Heart left ventricle (tissue), 16 donors: ENCODE data around the gene CRACR2A. TPM values are rescaled to one million over a fixed set of nuclear protein-coding genes. Genes with fewer than 3 reads are reported as not detected.
A peak's percentile ranks its signal among the peaks of the same experiment; 100 is the strongest.

Source experiments
- ATAC-seq, 4 donors: fragments of 200-7000 bp; cut with Tn5 transposase; one replicate each; pipeline ENCODE4 v1.9.1; 2020 to 2022; ENCODE audit warnings: moderate library complexity in 4 of 4, mild to moderate bottlenecking in 3 of 4, moderate number of reproducible peaks in 1 of 4
- DNase-seq, 5 donors: peaks; one replicate each; pipeline ENCODE4 v3.0.0-alpha.2; 2020
- H3K27ac ChIP-seq, 12 donors: fragments of 200-600 bp; sonication (generic) in 4 of 12; one replicate each; pipeline versions ENCODE4 v1.5.0 to v1.8.0; 2016 to 2022; ENCODE audit warnings: mild to moderate bottlenecking in 2 of 12
- H3K27me3 ChIP-seq, 9 donors: fragments of 200-600 bp; sonication (generic) in 2 of 9; one replicate each; pipeline versions ENCODE4 v1.5.1 to v1.8.0; 2016 to 2022; ENCODE audit warnings: mild to moderate bottlenecking in 3 of 9
- H3K36me3 ChIP-seq, 9 donors: fragments of 200-600 bp; sonication (generic) in 2 of 9; one replicate each; pipeline versions ENCODE4 v1.5.0 to v1.8.0; 2018 to 2022; ENCODE audit warnings: mild to moderate bottlenecking in 2 of 9
- H3K4me1 ChIP-seq, 12 donors: fragments of 200-600 bp; sonication (generic) in 4 of 12; one replicate each; pipeline versions ENCODE4 v1.5.0 to v1.8.0; 2016 to 2022; ENCODE audit warnings: mild to moderate bottlenecking in 3 of 12
- H3K4me3 ChIP-seq, 12 donors: fragments of 200-600 bp; sonication (generic) in 4 of 12; one replicate each; pipeline versions ENCODE4 v1.5.0 to v1.8.0; 2017 to 2022; ENCODE audit warnings: mild to moderate bottlenecking in 9 of 12, moderate library complexity in 4 of 12
- H3K9me3 ChIP-seq, 12 donors: fragments of 200-600 bp; sonication (generic) in 4 of 12; one replicate each; pipeline versions ENCODE4 v1.5.0 to v1.8.0; 2016 to 2022; ENCODE audit warnings: mild to moderate bottlenecking in 1 of 12
- CTCF ChIP-seq, 12 donors: fragments of 200-600 bp; sonication (generic) in 4 of 12; IDR thresholded peaks; one replicate each; pipeline versions ENCODE4 v1.5.0 to v1.8.0; 2018 to 2022; ENCODE audit warnings: antibody characterized with exemption in 12 of 12, mild to moderate bottlenecking in 5 of 12
- POLR2A ChIP-seq, 2 donors: fragments of 450-650 bp; IDR thresholded peaks; one replicate each; pipeline ENCODE4 v1.6.1; 2017; ENCODE audit warnings: antibody characterized with exemption in 2 of 2, mild to moderate bottlenecking in 2 of 2, moderate library complexity in 2 of 2
- WGBS, 4 donors: extraction: QIAGEN DNeasy Blood & Tissue Kit in 2 of 4; methylation state at CpG; one replicate each; pipeline versions ENCODE4 v1.1.5 to v1.1.7; 2013 to 2018; 5-methylcytosine and 5-hydroxymethylcytosine counted together
- intact Hi-C, 10 donors: fragments of 100-400 bp; cut with DNase I; formaldehyde crosslinking; loops; one replicate each; pipeline versions ENCODE4 v1.11.1 to v1.14.2; 2022
- polyA plus RNA-seq, 2 donors: library from polyadenylated mRNA; stranded (reverse); fragments of 200-250 nt; gene quantifications; one replicate each; pipeline ENCODE4 v1.2.3, GENCODE V29; 2013
- total RNA-seq, 9 donors: library from RNA; depleted of rRNA in 2 of 9; stranded (reverse); fragments of >200 nt in 2 of 9; fragmentation: NEBNext Ultra II Directional in 3 of 9; extraction: Animal tissue kit (Norgen Biotek cat#: 25700) in 3 of 9; gene quantifications; one replicate each; pipeline versions ENCODE4 v1.1.0 to v1.2.4, GENCODE V29; 2016 to 2023
- donor health status: ischemic (EF 13 %, LVEDD 7.1; RV severe dilation, severe dysfunction).
- donor health status: healthy with polysubstance abuse.
- donor health status: DM: no; HTN: yes; CAD: no.
- donor health status: DM: no; HTN: no; CAD: no.
- donor health status: ischemic (EF 25% LVEDD 6.9; RV normal size, moderate dysfunction).
- donor health status: ischemic (EF 25% LVEDD 5.7; RV mildly dilated, moderate dysfunction).
- donor health status: healthy.
- donor health status: DM: yes; HTN: yes; CAD: no.
- donor health status: ischemic (EF 35%, LVEDD 5.7; RV mildly dilated, moderate dysfunction).
- donor health status: nonischemic (EF 11% LVEDD 7.7; RV severe dilation, severe dysfunction).
- donor health status: DM: yes; HTN: yes; CAD: no.
- donor health status: PGD.
- donor health status: ischemic (EF 29% LVEDD 5.4; RV normal size, mild dysfunction).
- donor health status: nonischemic (EF 23%, LVEDD 6.1; RV moderate dilation, normal function).

The CRACR2A gene
- total and polyA plus RNA-seq, 11 donors, result 1.0 to 14.1 (median 4.7) TPM

GRCh38 chr12:3656946-3657622, 95.8 kb downstream of the CRACR2A start:
- TF ChIP-seq CTCF (IDR thresholded peaks at IDR 0.05) (no peak), POLR2A (IDR thresholded peaks at IDR 0.05) (no peak)
- WGBS, 4 donors, result 94 to 97% (median 96%) methylated on average over 13 of the region's 13 CpGs
- H3K4me1 ChIP-seq, result peaks cover 0 to 19% (median 5%) of the 10 kb centered on the region in 12 donors
- peaks cover 0 to 35% (median 0%) of the 10 kb centered on the region in 9 donors for H3K36me3 ChIP-seq
- ATAC-seq (no peak), DNase-seq (no peak)
- intact Hi-C loops, result loop anchor here in 5 of 10 donors (2.0 to 10.0 kb wide), 4 partner anchors 120 to 355 kb away; no protein-coding TSS in a partner anchor
- H3K27ac ChIP-seq, result no peak overlapping the region
- no peak overlapping the region for H3K4me3 ChIP-seq
- no peaks in the 10 kb centered on the region for H3K9me3 ChIP-seq
- no peaks in the 10 kb centered on the region for H3K27me3 ChIP-seq

GRCh38 chr12:3655328-3655900, 97.5 kb downstream of the CRACR2A start:
- intact Hi-C loops, result loop anchor here in 5 of 10 donors (1.0 to 10.0 kb wide), 4 partner anchors 57 to 353 kb away; no protein-coding TSS in a partner anchor
- Histone ChIP-seq H3K4me1 (peaks cover 0 to 19% (median 5%) of the 10 kb centered on the region in 12 donors), H3K4me3 (no peak overlapping the region), H3K9me3 (no peaks in the 10 kb centered on the region), H3K27me3 (no peaks in the 10 kb centered on the region), H3K36me3 (peaks cover 0 to 36% (median 0%) of the 10 kb centered on the region in 9 donors), H3K27ac (no peak overlapping the region)
- no peak for DNase-seq
- WGBS, 4 donors, result 33 to 41% (median 37%) methylated on average over 2 to 4 of the region's 4 CpGs
- peak in 3 of 4 donors; percentile 40 to 68 (median 55) for ATAC-seq
- TF ChIP-seq POLR2A (IDR thresholded peaks at IDR 0.05) (no peak), CTCF (IDR thresholded peaks at IDR 0.05) (peak in 8 of 12 donors; percentile 8 to 46 (median 26))

- Histone ChIP-seq H3K9me3 (no peaks in the 10 kb centered on the region), H3K27me3 (no peaks in the 10 kb centered on the region), H3K36me3 (peaks cover 0 to 21% (median 0%) of the 10 kb centered on the region in 9 donors), H3K4me1 (peaks cover 0 to 11% (median 3%) of the 10 kb centered on the region in 12 donors), H3K4me3 (no peak overlapping the region), H3K27ac (no peak overlapping the region)
- ATAC-seq (no peak), DNase-seq (no peak)
- WGBS, 4 donors, result 73 to 79% (median 78%) methylated on average over 6 of the region's 6 CpGs
- intact Hi-C loops, result loop anchor here in 1 of 10 donors (10.0 kb wide), 1 partner anchor 337 kb away; no protein-coding TSS in a partner anchor
- no peak for TF ChIP-seq POLR2A (IDR thresholded peaks at IDR 0.05)
- TF ChIP-seq CTCF (IDR thresholded peaks at IDR 0.05), result no peak
Measured at GRCh38 chr12:3651585-3652424, 101.1 kb downstream of the CRACR2A start.
